ENCODE data around the gene DOCK10.

The DOCK10 gene

DNA sequence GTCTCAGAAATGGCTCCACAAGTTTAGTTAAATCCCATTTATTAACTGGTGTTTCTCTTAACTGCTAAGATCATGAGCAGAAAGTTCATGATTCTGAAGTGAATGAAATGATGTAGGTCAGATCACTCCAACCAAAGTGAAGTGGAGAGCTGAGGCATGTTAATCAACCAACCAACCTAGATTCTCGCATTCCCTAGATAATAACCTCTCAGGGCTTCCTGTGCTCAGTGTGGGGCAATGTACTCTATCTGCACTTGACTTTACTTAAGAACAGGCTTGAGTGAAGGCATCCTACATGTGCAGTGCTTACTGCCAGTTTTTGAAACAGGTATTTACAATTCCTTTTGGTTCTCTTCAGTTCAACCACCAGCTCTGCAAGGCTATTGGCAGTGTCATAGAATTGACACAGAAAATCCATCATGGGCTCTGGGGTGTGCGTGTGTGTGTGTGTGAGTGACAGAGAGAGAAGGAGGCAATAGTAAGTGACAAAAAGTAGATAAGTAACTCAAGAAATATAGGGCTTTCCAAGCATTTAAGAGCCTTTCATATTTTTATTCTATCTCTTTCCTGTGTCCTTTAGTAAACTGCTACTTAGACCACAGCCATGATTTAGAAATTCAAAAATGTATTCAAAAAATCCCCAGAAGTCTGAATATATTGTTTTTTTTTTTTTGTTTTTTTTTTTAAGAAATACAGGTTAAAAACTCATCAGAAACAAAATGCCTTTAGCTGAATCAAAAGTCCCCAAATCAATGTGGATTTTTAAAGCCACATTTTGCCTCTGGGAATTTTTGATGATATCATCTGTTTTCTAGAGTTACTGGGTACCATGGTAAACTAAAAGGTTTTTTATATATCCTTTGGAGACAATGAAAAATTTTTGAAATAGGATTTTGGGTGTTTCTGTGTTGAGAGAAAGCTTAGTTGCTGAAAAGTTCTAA lies 28.6 kb downstream of the DOCK10 start:
- no peak overlapping the region for H3K4me3 ChIP-seq (ENCODE audit: low read depth, low read length)

GRCh38 chr2:225011585-225011984 lies 30.7 kb downstream of the DOCK10 start:
- no peak overlapping the region for H3K4me3 ChIP-seq (ENCODE audit: low read depth, low read length)

DNA sequence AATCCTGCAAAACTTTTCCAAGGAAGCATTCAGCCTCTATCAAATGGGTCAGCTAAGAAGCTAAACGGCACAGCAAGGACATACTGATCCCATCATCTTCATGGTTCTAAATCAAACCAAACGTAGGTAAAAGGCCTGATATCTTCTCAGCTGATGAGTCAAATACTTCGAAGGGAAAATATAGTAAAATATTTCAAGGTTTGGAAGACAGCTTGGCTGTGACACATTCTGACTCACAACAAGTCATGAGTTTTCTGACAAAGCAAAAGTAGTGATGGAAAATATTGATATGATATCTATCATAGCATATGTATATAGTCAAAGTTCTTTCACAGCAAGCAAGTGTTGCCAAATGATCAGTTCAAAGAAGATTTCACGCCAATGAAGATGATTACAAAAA lies 31.5 kb downstream of the DOCK10 start:
- no peak overlapping the region for H3K4me3 ChIP-seq (ENCODE audit: low read depth, low read length)

DNA sequence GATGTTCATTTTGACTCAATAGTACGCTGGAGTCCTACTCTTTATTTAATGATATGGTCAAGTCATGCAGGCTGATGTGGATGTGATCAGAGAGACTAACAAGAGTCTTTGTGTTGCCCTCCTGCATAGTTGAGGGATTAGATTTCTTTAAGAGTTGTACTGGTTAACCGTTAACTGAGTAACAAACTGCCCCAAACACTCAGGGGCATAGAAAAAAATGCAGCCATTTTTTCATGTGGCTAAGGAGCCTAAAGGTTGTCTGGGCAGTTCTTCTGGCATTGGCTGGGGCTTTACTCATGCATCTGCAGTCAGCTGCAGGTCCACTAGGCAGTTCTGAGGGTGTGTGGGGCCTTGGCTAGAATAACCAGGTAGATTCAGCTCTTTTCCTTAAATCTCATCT lies 32.5 kb downstream of the DOCK10 start:
- no peak overlapping the region for H3K4me3 ChIP-seq (ENCODE audit: low read depth, low read length)

- no peak overlapping the region for H3K4me3 ChIP-seq (ENCODE audit: low read depth, low read length)
Measured at GRCh38 chr2:225008935-225009334, 33.3 kb downstream of the DOCK10 start.

GRCh38 chr2:225008179-225008856 lies 34.0 kb downstream of the DOCK10 start:
- H3K4me3 ChIP-seq (ENCODE audit: low read depth, low read length) = no peak overlapping the region

- no peak overlapping the region for H3K4me3 ChIP-seq (ENCODE audit: low read depth, low read length)
Measured at GRCh38 chr2:225006730-225007129, 35.5 kb downstream of the DOCK10 start.

- H3K4me3 ChIP-seq (ENCODE audit: low read depth, low read length) = no peak overlapping the region
Measured at GRCh38 chr2:225004597-225004996, 37.7 kb downstream of the DOCK10 start.

DNA sequence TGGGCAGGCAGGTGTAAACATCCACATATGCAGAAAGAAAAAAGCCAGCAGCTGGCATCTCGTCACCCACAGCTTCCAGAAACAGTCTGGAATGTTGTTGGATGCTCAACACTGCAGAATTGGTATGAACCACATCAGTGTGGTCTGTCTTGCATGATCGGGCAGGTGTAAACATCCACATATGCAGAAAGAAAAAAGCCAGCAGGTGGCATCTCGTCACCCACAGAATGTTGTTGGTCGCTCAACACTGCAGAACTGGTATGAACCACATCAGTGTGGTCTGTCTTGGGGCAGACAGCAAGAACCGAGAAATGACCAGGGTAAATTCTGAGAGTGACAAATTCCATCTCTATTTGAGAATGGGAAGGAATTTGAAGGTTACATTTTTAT lies 39.6 kb downstream of the DOCK10 start:
- no peak overlapping the region for H3K4me3 ChIP-seq (ENCODE audit: low read depth, low read length)

DNA sequence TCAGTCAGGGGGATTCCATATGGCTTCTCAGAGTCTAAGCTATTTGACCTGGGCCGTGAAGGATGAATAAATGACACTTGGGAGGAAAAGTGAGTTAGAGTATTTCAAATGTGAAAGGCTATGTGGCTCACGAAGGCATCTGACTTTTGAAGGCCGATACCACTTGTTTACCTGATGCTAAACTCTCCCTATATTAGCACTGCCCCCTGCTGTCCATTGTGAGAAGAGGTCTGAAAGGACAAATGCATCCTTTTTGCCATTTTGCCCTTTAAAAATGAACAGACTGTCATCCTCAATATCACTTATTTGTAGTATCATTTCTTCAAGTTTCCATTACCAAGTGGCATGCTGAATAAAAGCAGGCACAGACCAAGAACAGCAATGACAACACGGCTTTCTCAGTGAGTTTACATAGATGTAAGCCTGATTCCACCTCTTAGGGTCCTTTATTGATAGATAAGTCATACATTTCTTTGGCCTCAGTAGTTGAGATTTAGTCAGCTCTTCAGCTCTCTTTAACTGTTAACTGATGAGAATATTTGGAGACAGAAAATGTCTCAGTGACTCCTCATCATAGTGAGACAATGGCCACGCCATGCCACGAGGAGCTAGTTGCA lies 40.1 kb downstream of the DOCK10 start:
- no peak overlapping the region for H3K4me3 ChIP-seq (ENCODE audit: low read depth, low read length)

GRCh38 chr2:224999754-225000153 lies 42.5 kb downstream of the DOCK10 start:
- no peak overlapping the region for H3K4me3 ChIP-seq (ENCODE audit: low read depth, low read length)

DNA sequence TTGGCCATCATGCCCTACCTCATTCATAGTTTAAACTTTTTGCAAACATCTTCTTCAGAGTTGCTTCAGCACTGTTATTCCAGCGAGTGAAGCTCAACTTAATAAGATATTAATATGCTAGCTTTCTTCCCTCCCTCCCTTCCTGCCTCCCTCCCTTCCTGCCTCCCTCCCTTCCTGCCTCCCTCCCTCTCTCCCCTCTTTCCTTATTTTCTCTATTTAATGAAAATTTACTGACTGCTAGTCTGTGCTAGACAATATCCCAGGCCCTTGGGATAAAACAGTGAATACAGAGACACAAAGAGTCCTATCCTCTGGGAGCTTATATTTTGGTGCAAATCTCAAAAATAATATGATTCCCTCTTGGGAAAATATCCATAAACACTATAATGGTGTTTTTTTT lies 42.9 kb downstream of the DOCK10 start:
- no peak overlapping the region for H3K4me3 ChIP-seq (ENCODE audit: low read depth, low read length)

DNA sequence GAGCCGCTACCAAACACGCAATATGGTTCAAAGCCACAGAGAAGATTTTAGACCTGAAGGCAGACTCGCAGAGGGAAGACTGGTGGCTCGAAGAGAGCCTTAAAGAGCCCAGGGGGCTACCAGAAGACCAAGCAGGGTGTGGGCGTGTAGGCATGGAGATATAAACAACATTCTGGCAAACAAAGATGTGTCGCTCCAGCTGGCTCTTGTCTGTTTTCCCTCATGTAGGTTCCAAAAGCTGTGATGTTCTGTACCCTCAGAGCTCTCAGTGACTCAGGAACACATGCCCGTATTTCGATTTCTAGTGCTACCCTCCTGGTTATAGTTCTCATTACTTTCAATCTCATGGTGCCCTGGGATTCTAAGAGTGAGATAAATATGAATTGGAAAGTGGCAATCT lies 44.5 kb downstream of the DOCK10 start:
- H3K4me3 ChIP-seq (ENCODE audit: low read depth, low read length) = no peak overlapping the region

DNA sequence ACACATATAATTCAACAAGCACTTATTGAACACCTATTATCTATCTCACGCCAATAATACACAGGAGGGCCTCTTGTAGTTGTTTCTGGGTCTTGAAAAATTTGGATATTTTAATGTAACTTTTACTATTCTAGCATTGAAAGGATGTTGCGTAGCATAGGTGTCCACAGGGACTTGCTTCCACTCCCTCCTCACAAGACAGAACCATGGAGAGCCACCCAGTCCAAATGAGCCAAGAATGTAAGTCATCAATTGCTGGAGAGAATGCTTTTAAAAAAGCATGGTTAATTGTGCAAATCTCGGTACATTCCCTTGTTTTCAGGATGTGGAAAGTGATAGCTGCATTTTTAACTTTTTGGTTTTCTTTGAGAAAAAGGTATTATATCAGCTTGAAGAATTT lies 46.8 kb downstream of the DOCK10 start:
- no peak overlapping the region for H3K4me3 ChIP-seq (ENCODE audit: low read depth, low read length)

GRCh38 chr2:224994242-224994823 lies 47.9 kb downstream of the DOCK10 start:
- H3K4me3 ChIP-seq (ENCODE audit: low read depth, low read length) = no peak overlapping the region

DNA sequence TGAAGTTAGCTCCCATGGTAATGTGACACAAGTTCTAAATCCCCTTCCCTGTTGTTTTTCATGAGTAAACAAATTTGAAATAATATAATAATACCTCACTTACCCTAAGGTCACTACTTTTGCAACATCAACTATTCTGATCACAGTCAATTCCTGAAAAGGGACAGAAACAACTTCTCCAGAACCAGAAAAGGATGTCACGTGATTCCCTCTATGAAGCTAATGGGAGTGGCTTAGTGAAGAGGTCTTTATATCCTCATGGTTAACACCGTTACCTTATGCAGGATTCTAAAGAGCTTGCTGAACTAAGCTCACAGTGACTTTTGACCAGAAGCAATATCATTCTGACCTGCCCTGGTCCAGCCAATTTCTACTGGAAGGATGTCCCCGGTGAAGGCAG lies 51.6 kb downstream of the DOCK10 start:
- no peak overlapping the region for H3K4me3 ChIP-seq (ENCODE audit: low read depth, low read length)

GRCh38 chr2:224987733-224988132 lies 54.5 kb downstream of the DOCK10 start:
- H3K4me3 ChIP-seq (ENCODE audit: low read depth, low read length) = no peak overlapping the region

DNA sequence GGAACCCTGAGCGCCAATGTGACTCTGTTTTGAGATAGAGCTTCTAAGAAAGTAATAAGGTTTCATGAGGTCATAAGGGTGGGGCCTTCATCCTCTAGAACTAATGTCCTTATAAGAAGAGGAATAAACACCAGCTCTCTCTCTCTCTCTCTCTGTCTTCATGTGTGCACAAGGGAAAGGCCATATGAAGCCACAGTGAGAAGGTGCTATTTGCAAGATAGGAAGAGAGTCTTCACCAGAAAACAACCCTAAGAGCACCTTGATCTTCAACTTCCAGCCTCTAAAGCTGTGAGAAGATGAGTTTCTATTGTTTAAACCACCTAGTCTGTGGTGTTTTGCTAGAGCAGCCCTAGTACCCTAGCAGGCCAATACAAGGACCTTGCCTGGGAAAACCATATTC lies 55.8 kb downstream of the DOCK10 start:
- no peak overlapping the region for H3K4me3 ChIP-seq (ENCODE audit: low read depth, low read length)

DNA sequence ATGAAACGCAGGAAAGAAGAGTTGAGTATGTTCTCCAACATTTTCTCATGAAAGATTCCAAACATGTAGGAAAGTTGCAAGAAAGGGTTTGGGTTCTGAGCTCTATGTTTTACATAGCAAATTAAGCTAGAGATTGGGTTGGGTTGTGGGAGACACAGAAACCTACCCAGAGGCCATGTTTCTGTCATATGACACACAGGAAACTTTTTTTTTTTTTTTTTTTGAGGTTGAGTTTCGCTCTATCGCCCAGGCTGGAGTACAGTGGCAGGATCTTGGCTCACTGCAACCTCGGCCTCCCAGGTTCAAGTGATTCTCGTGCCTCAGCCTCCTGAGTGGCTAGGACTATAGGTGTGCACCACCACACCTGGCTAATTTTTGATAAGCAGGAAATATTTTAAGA lies 57.6 kb downstream of the DOCK10 start:
- no peak overlapping the region for H3K4me3 ChIP-seq (ENCODE audit: low read depth, low read length)

DNA sequence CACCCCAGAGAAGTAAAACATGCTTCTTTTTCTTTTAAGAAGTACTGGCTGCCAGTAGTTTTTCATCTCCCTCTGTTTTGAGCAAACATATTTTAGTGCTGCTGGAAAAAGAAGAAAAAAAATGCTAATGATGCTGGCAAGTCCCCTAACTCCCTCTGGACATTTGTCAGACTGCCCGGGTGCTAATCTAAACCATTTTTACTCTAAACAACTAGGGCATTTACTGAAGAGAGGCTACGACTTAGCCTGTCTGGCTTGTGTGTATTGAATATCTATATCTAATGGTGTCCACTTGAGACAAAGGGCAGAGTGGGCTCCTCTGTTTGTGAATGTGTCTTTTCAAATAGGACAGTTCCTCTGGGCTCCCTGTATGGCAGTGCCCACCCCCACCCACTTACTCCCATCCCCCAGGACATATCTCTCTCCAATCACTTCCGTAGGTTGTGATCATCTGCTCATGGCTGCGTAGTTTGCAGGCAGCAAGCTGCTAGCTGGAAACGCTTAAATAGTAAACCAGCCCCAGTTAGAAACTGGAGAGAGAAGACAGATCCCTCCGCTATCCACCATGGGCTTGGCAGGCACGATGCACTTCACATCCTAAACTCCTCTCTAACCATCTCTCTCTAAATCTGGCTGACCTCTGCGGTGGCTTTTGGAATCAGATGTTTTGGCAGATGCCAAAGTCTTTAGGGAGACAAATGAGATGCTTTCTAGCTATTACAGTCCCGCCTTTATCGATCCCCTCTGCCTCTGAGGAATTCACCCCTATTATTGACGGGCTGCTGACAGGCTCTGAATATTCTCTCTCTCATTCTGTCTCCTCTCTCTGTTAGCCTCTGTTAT lies 58.3 kb downstream of the DOCK10 start:
- H3K4me3 ChIP-seq (ENCODE audit: low read depth, low read length) = no peak overlapping the region

All from iPS-11a (cell line).